Measurements from ENCODE around the gene BNIP2.
"Not testable (repeated sequence)": the region's sequence is repeated elsewhere in the genome, so short reads cannot be mapped to it uniquely, and the experiment has no call there.

BNIP2 gene

DNA sequence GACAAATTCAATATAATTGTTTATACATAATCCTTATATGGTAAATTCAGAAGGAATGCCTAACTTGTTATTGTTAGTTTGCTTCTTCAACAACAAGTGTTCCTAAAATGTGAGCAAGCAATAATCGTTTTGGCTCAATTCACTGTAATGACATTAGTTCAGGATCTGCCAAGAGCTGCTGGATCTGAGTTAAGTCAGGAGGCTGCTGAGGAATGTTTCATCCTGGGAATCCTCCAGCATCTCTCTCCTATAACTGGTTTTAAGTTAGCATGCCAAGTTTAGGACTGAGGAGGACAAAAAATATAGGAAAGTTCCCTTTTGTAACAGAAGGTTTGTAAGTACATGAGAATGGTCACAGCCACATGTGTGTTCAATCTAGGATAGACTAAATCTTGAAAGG lies 26.9 kb downstream of the BNIP2 start:
- Mint-ChIP-seq H3K9me3 (no peaks in the 10 kb centered on the region), H3K4me3 (no peak overlapping the region), H3K27ac (no peak overlapping the region), H3K27me3 (no peaks in the 10 kb centered on the region), H3K4me1 (peaks cover 6% of the 10 kb centered on the region)
- DNase-seq (no peak), ATAC-seq (no peak)

DNA sequence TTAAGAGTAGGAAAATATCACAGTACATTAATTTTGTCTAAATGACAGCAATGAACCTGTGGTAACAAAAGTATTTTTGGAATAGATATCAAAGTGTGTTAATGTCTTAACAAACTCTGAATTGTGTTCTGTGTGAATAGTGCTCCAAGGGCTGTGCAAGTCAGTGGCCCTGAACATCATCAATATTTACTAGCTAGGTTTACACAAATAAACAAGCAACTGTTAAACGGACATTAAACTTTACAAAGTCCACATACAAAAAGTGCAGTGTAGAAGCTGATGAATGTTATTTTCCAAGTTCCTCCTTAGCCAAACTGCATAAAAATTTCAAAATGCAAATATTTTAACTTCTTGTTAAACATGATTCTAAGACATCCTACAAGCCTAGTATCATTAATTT lies 29.8 kb downstream of the BNIP2 start:
- ATAC-seq: no peak
- H3K27ac Mint-ChIP-seq: no peak overlapping the region
- DNase-seq: no peak
- H3K4me1 Mint-ChIP-seq: peaks cover 6% of the 10 kb centered on the region
- H3K9me3 Mint-ChIP-seq: no peaks in the 10 kb centered on the region
- no peaks in the 10 kb centered on the region for H3K27me3 Mint-ChIP-seq
- no peak overlapping the region for H3K4me3 Mint-ChIP-seq

DNA sequence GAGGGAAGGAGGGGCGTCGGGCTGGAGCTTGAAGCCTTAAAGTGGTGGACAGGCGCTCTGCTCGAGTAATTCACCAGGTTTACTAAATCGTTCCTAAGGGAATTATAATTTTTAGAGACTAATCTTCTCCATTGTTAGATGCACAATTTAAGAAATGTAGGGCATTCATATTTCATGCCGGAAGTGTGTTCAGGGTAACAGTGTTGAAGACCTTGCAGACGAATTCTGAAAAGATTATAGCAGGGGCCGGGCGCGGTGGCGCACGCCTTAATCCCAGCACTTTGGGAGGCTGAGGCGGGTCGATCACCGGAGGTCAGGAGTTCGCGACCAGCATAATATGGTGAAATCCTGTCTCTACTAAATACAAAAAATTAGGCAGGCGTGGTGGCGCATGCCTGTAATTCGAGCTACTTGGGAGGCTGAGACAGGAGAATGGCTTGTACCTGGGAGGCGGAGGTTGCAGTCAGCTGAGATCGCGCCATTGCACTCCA lies 31.4 kb downstream of the BNIP2 start:
- peaks cover 6% of the 10 kb centered on the region for H3K4me1 Mint-ChIP-seq
- H3K27me3 Mint-ChIP-seq: no peaks in the 10 kb centered on the region
- H3K27ac Mint-ChIP-seq: peak overlapping the region in 1 of 2 donors; percentile 36
- no peaks in the 10 kb centered on the region for H3K9me3 Mint-ChIP-seq
- DNase-seq (no peak), ATAC-seq (peak; percentile 26)
- H3K4me3 Mint-ChIP-seq: no peak overlapping the region

DNA sequence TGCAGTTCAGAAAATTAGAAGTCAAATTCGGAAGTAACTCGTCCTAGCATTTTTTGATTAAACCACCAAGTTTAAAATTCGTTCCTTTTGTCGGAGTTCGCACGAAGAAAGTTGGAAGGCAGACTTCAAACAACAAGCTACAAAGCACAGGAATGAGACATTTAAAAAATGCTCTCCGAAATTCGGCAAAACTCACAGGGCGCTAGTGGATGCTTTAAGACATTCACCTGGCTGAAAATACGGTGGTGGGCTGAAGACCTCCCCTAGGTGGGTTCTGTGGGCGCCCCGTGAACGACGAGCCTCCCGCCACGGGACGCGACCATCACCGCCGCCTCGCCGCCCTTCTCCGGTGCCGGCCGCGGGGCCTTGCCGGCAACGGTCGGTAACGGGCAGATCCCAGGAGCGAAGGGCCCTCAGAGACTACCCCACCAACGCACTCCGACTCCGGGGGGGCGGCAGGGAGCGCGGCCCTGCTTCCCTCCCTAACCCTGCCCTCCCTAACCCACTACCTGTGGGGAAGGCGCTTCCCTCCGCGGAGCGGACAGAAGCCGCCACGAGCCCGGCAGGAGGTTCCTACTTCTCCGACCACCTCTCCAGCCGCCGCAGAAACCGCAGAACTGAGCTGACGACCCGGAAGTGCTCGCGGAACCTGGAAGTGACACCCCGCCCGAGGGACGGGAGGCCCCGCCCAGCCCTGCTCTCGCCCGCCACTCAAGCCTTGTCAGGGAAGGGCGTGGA lies 32.1 kb downstream of the BNIP2 start, which contains the start of gene GTF2A2:
GTF2A2 (minus strand) TSS at position 619 of the 738 bp plus-strand sequence. CDS start 5,238 bp downstream, outside the sequence.
- H3K4me1 Mint-ChIP-seq: peaks cover 6% of the 10 kb centered on the region
- ATAC-seq: peak; percentile 100
- H3K27me3 Mint-ChIP-seq: no peaks in the 10 kb centered on the region
- no peak within 1 kb of the TSS for H3K4me3 Mint-ChIP-seq
- peak; percentile 90 to 95 for DNase-seq
- peak within 1 kb of the TSS; percentile 93 to 98 for H3K27ac Mint-ChIP-seq
- no peaks in the 10 kb centered on the region for H3K9me3 Mint-ChIP-seq

DNA sequence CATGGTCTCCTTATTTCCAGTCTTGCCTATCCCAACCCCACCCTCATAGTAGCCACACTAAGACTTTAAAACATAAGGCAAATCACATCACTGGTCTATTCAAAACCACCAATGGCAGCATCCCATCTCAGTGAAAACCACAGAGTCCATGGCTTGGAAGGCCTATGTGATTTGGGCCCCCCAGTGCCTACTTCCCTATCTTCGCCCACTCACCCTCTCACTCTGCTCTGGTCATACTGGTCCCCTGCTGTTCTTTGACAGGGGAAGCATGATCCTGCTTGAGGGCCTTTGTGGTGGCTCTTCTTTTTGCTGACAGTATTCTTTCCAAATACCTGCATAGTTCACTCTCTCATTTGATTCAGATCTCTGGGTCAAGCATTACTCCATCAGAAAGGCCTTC lies 35.1 kb downstream of the BNIP2 start:
- ATAC-seq: no peak
- DNase-seq: no peak
- no peaks in the 10 kb centered on the region for H3K9me3 Mint-ChIP-seq

DNA sequence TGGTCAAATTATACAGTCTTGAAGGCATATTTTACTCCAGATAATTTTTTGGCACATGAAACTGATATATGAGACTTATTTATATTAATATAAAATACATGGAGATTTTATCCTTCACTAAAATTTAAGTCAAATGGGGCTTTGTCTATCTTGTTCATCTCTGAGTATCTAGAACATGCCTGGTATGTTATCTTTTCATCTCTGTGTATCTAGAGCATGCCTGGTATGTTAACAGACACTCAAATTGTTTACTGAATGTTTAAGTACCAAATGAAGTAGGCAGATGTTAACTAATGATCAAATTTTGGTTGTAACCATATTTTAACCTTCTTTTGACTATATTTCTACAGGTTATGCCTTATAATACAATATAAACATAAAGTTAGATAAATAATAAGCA lies 39.5 kb downstream of the BNIP2 start:
- Mint-ChIP-seq H3K27me3 (no peaks in the 10 kb centered on the region), H3K27ac (no peak overlapping the region), H3K4me1 (no peaks in the 10 kb centered on the region), H3K9me3 (no peaks in the 10 kb centered on the region), H3K4me3 (no peak overlapping the region)
- DNase-seq (no peak), ATAC-seq (no peak)

More for the DNA sequence above, 35.1 kb downstream of the BNIP2 start:
- Mint-ChIP-seq H3K4me1 (peaks cover 6% of the 10 kb centered on the region), H3K27me3 (no peaks in the 10 kb centered on the region), H3K4me3 (no peak overlapping the region), H3K27ac (no peak overlapping the region)

DNA sequence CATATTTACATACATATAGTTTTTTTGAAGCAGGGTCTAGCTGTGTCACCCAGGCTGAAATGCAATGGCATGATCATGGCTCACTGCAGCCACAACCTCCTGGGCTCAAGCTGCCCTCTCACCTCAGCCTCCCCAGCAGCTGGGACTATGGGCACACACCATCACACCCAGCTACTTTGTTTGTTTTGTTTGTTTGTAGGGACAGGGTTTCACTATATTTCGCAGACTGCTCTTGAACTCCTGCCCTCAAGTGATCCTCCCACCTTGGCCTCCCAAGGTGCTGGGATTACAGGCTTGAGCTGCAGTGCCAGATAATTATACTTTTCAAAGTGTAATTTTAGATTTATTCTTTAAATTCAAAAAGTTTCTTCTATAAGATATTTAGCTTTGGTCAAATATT lies 42.0 kb downstream of the BNIP2 start:
- DNase-seq (no peak), ATAC-seq (no peak)
- Mint-ChIP-seq H3K27me3 (no peaks in the 10 kb centered on the region), H3K9me3 (no peaks in the 10 kb centered on the region), H3K4me1 (no peaks in the 10 kb centered on the region), H3K4me3 (no peak overlapping the region), H3K27ac (no peak overlapping the region)

DNA sequence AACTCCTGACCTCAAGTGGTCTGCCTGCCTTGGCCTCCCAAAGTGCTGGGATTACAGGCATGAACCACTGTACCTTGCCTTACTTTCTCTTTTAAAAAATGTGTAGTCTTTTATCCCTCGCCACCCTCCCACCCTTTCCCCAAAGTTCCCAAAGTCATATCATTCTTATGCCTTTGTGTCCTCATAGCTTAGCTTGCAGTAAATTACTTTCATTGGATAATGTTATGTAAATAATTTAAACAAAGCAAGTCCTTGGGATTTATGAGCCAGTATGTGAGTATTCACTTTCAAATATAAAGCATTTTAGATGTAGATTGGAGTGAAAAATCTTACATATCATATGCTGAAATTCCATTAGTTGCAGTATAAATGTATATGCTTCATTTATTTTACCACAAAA lies 42.8 kb downstream of the BNIP2 start:
- no peak for ATAC-seq
- Mint-ChIP-seq H3K9me3 (no peaks in the 10 kb centered on the region), H3K4me1 (no peaks in the 10 kb centered on the region), H3K27ac (no peak overlapping the region), H3K27me3 (no peaks in the 10 kb centered on the region), H3K4me3 (no peak overlapping the region)
- DNase-seq: no peak

DNA sequence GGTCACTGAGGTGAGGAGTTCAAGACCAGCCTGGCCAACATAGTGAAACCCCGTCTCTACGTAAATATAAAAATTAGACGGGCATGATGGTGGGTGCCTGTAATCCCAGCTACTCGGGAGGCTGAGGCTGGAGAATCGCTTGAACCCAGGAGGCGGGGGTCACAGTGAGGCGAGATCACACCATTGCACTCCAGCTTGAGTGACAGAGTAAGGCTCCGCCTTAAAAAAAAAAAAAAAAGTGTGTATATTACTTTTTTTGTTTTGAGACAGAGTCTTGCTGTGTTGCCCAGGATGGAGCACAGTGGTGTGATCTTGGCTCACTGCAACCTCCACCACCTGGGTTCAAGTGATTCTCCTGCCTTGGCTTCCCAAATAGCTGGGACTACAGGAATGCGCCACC lies 43.3 kb downstream of the BNIP2 start:
- H3K4me1 Mint-ChIP-seq, H3K9me3 Mint-ChIP-seq, H3K27ac Mint-ChIP-seq, H3K27me3 Mint-ChIP-seq, ATAC-seq, DNase-seq, H3K4me3 Mint-ChIP-seq: not testable (repeated sequence)

DNA sequence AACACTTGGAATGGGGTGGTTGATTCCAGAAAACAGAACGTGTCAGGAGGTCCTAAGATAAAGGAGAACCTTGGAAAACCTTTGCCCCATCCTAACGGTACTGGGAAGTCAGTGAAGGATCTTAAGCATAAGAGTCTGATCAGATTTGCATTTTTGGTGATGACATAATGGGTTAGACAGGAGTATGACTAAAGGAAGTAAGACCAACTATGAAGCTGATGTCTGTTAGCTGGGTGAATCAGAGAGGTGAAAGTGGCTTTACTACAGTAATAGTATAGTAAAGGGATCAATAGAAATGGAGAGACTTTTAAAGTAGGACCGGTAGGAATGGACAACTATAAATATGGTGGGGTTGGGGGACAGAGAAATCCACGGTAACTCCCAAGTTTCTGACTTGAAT lies 44.4 kb downstream of the BNIP2 start:
- no peak for DNase-seq
- Mint-ChIP-seq H3K4me1 (no peaks in the 10 kb centered on the region), H3K27ac (peak overlapping the region in 1 of 2 donors; percentile 44), H3K4me3 (no peak overlapping the region), H3K27me3 (no peaks in the 10 kb centered on the region), H3K9me3 (no peaks in the 10 kb centered on the region)
- ATAC-seq: no peak

DNA sequence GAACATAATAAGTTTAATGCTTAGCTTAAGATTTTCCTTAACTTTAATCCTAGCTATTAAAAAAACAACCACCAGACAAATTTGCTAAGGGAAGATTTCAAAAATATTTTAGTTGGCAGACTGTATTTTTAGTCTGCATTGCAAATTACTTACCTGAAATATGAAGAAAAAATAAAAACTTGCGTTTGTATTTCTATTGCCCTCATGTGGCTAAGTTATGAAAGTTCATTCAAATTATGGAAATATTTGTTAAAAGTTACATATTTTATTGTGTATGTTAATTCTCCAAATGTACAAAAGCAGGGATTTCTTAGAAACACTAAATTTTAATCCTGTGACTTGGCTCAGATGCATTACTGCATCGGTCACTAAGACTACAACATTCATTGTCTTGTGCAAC lies 46.8 kb downstream of the BNIP2 start:
- H3K4me3 Mint-ChIP-seq: no peak overlapping the region

DNA sequence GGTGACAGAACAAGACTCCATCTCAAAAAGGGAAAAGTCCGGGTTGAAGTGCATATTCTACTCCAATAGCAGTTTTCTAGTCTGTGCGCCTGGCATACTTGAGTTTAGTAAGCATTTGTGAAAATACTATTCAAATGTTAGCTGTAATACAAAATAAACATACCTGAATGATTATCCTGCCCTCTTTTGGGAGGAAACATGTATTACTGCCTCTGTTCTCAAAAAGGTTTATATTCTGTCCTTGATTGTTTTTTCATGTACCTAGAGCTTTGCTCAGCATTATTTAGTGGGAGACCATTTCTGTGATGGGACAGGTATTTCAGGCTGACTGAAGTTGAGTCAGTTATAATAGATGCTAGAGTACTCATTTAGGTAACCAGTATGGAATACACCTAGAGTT lies 51.6 kb downstream of the BNIP2 start:
- not testable (repeated sequence) for H3K9me3 Mint-ChIP-seq, H3K4me3 Mint-ChIP-seq, H3K27ac Mint-ChIP-seq, ATAC-seq, H3K4me1 Mint-ChIP-seq, H3K27me3 Mint-ChIP-seq, DNase-seq

More for the DNA sequence above, 46.8 kb downstream of the BNIP2 start:
- DNase-seq (no peak), ATAC-seq (no peak)
- Mint-ChIP-seq H3K27ac (no peak overlapping the region), H3K4me1 (peaks cover 6% of the 10 kb centered on the region), H3K27me3 (no peaks in the 10 kb centered on the region), H3K9me3 (no peaks in the 10 kb centered on the region)

DNA sequence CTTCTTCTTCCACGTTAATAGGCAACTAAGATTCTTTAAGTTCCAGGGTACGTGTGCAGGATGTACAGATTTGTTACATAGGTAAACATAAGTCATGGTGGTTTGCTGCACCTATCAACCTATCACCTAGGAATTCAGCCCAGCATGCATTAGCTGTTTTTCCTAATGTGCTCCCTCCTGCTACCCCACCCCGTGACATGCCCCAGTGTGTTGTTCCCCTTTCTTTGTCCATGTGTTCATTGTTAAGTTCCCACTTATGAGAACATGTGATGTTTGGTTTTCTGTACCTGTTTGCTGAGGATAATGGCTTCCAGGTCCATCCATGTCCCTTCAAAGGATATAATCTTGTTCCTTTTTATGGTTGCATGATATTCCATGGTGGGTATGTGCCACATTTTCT lies 52.9 kb downstream of the BNIP2 start:
- Mint-ChIP-seq H3K4me1 (peaks cover 6% of the 10 kb centered on the region), H3K27ac (peak overlapping the region in 1 of 2 donors; percentile 66), H3K4me3 (no peak overlapping the region), H3K9me3 (no peaks in the 10 kb centered on the region), H3K27me3 (no peaks in the 10 kb centered on the region)
- no peak for DNase-seq
- no peak for ATAC-seq

DNA sequence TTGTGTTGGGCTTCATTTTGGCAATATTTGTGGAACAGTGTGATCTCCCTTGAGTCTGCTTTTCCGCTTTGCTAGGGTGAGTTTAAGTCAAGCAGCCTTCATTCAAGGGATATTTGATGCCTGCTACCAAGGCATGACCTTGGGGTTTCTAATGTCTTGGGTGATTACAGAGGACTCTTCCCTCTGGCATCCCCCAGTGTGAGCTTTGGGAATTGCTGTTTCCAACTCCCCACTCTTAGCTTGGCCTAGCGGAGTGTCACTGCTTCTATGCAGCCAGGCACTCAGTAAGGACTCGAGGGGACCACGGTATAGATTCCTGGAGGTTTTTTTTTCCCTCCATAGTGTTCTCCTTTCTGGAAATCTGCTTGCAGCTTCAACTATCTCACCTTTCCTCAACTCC lies 56.4 kb downstream of the BNIP2 start:
- Mint-ChIP-seq H3K4me3 (no peak overlapping the region), H3K4me1 (no peaks in the 10 kb centered on the region), H3K27ac (no peak overlapping the region), H3K27me3 (no peaks in the 10 kb centered on the region), H3K9me3 (no peaks in the 10 kb centered on the region)
- DNase-seq: no peak
- no peak for ATAC-seq

DNA sequence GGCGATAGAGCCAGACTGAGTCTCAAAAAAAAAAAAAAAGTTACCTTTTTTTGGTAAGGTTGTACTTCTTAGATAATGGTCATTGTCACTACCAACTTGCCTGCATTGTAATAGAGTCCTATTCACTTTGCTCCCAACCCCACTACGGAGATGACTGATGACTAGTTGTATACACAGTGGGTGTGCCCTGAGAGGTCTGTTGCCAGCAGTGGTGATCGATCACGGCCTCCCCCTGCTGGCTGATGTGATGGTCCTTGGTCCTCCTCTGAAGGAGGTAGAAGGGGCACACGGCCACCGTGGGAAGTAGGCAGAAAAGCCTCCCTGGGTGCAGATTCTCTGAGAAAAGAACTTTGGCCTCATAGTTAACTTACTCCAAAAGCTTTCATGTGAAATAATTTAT lies 66.8 kb downstream of the BNIP2 start:
- no peak overlapping the region for H3K4me3 Mint-ChIP-seq
- DNase-seq (peak; percentile 44 to 61), ATAC-seq (peak; percentile 96)
- peaks cover 20% of the 10 kb centered on the region for H3K27me3 Mint-ChIP-seq
- H3K27ac Mint-ChIP-seq: no peak overlapping the region
- H3K4me1 Mint-ChIP-seq: no peaks in the 10 kb centered on the region
- H3K9me3 Mint-ChIP-seq: no peaks in the 10 kb centered on the region

DNA sequence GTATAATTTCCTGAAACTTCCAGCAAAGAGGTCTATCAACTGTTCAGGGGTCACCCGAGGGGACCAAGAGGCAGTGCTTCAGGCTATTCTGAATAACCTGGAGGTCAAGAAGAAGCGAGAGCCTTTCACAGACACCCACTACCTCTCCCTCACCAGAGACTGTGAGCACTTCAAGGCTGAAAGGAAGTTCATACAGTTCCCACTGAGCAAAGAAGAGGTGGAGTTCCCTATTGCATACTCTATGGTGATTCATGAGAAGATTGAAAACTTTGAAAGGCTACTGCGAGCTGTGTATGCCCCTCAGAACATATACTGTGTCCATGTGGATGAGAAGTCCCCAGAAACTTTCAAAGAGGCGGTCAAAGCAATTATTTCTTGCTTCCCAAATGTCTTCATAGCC lies 70.7 kb downstream of the BNIP2 start:
- Mint-ChIP-seq H3K27me3 (peaks cover 40% of the 10 kb centered on the region), H3K27ac (no peak overlapping the region), H3K4me3 (no peak overlapping the region), H3K9me3 (peaks cover 0 to 9% of the 10 kb centered on the region in 2 donors), H3K4me1 (peaks cover 9% of the 10 kb centered on the region)
- no peak for ATAC-seq
- DNase-seq: no peak

DNA sequence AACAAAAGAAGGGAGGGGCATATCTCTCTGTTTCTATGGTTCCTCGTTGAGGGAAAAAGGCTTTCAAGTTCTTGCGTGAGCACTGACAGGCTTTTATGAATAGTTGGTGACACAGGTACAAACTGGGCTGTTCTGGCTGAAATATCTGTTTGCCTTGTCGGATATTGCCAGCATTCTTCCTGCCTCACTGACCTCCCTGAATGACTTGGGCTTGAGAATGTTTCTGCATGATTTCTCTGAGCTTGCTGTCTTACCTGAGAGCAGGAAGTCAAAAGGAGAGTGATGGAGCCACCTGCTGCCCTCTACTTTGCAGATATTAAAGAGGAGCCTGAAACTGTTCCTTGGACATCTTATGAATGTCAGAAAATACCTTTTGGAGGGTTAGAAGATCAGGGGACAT lies 72.7 kb downstream of the BNIP2 start:
- no peak overlapping the region for H3K27ac Mint-ChIP-seq
- peaks cover 57% of the 10 kb centered on the region for H3K27me3 Mint-ChIP-seq
- no peak for DNase-seq

More for the DNA sequence above, 72.7 kb downstream of the BNIP2 start:
- no peak overlapping the region for H3K4me3 Mint-ChIP-seq
- H3K9me3 Mint-ChIP-seq: peaks cover 0 to 11% of the 10 kb centered on the region in 2 donors
- no peak for ATAC-seq
- peaks cover 9% of the 10 kb centered on the region for H3K4me1 Mint-ChIP-seq
